Right cardiac atrium (tissue), 5 donors: Measurements from ENCODE around the gene CNTN4. TPM values are rescaled to one million over a fixed set of nuclear protein-coding genes. Genes with fewer than 3 reads are reported as not detected.

Experiments used
- ATAC-seq, 2 donors: fragments of 200-7000 bp; cut with Tn5 transposase; one replicate each; pipeline versions ENCODE4 v1.8.0 to v1.9.1; 2020; ENCODE audit warnings: moderate library complexity in 2 of 2, mild to moderate bottlenecking in 1 of 2
- DNase-seq, 3 donors: peaks; one replicate each; pipeline ENCODE4 v3.0.0-alpha.2; 2020
- H3K27ac ChIP-seq: one replicate; pipeline ENCODE4 v1.5.1; 2013; ENCODE audit warnings: mild to moderate bottlenecking, low read length, control low read depth, moderate library complexity
- H3K27me3 ChIP-seq: one replicate; pipeline ENCODE4 v1.6.1; 2013; ENCODE audit not compliant: control insufficient read depth, insufficient read depth
- H3K4me1 ChIP-seq: one replicate; pipeline ENCODE4 v1.6.1; 2013; ENCODE audit warnings: low read length; ENCODE audit not compliant: control insufficient read depth, insufficient read depth
- H3K4me3 ChIP-seq: one replicate; pipeline ENCODE4 v1.5.1; 2013; ENCODE audit warnings: low read length, control low read depth
- H3K9me3 ChIP-seq: one replicate; pipeline ENCODE4 v1.6.1; 2013; ENCODE audit warnings: low read length; ENCODE audit not compliant: control insufficient read depth
- WGBS: extraction: QIAGEN DNeasy Blood & Tissue Kit; methylation state at CpG from one replicate; pipeline ENCODE4 v1.1.7; 2013; 5-methylcytosine and 5-hydroxymethylcytosine counted together
- intact Hi-C, 4 donors: fragments of 100-400 bp; cut with DNase I; formaldehyde crosslinking; loops; one replicate each; pipeline versions ENCODE4 v1.11.0 to v1.14.0; 2022 to 2023
- polyA plus RNA-seq: library from polyadenylated mRNA; stranded (reverse); fragments of 200-250 nt; gene quantifications from one replicate; pipeline ENCODE4 v1.2.3, GENCODE V29; 2013
- total RNA-seq, 4 donors: library from RNA; stranded (reverse); fragmentation: NEBNext Ultra II Directional; extraction: Animal tissue kit (Norgen Biotek cat#: 25700); gene quantifications; one replicate each; pipeline ENCODE4 v1.2.1, GENCODE V29; 2021
- donor health status: healthy with polysubstance abuse.
- donor health status: DM: no; HTN: yes; CAD: no.
- donor health status: DM: no; HTN: no; CAD: no.
- donor health status: DM: no; HTN: yes; CAD: no; lungs with severe emphysema.
- donor health status: DM: yes; HTN: yes; CAD: no.

The CNTN4 gene
- total and polyA plus RNA-seq, 5 donors: 1.7 to 6.8 (median 2.8) TPM

DNA sequence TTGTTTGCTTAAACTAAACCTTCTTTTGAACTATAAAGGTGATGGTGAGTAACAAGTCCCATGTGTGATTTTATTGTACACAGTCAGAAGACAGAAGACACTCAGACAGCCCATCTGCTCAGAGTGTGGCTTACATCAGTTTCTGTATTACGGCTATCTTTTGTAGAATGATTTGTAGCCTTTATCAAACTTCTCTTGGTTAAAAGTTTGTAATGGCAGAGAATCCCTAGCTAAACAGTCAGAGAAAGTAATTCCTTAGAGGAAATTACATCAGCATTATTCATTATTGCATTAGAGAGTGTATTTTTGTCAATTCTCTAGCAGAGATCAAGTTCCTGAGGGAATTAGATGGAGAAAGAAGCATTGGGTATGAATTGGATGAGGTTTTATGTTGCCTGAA is 500.8 kb downstream of the CNTN4 start:
- ATAC-seq (peak in 1 of 2 donors; percentile 24), DNase-seq (no peak)
- WGBS: 50% methylated on average over 1 of the region's 1 CpG
- Histone ChIP-seq H3K27me3 (no peaks in the 10 kb centered on the region), H3K4me3 (no peak overlapping the region), H3K27ac (no peak overlapping the region), H3K9me3 (no peaks in the 10 kb centered on the region), H3K4me1 (no peaks in the 10 kb centered on the region)
- intact Hi-C loops: no loop called here

DNA sequence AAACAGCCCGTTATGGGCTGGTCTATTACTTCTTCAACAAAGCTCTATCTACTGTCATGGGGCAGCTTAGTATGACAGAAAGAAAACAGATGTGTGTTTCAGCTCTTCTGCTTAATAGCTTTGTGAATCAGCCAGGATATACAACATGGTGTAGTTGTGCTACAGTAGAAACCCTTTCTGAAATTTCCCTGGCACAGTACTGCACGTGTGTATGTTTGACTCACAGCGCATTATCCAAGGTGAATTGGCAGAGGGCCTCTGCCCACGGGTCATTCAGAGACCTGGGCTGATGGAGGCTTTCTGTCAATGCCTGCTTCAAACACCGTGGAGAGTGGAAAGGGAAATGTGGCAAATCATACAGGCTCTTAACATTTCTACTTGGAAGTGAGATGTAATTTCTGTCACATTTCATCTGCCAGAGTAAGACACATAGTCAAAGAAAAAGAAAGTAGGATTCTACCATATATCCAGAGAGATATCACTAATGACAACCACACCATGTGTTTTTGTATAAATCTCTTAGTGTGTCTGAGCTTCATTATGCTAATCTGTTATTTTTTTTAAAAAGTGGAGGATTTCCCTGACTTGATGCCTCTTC is 505.1 kb downstream of the CNTN4 start:
- 33% methylated on average over 5 of the region's 5 CpGs for WGBS
- Histone ChIP-seq H3K27me3 (no peaks in the 10 kb centered on the region), H3K9me3 (no peaks in the 10 kb centered on the region), H3K4me1 (no peaks in the 10 kb centered on the region), H3K4me3 (no peak overlapping the region), H3K27ac (no peak overlapping the region)
- DNase-seq (peak in 1 of 3 donors; percentile 52), ATAC-seq (peak; percentile 50 to 76)
- intact Hi-C loops: no loop called here

GRCh38 chr3:2614578-2614977 is 515.9 kb downstream of the CNTN4 start:
- intact Hi-C loops: no loop called here
- no peaks in the 10 kb centered on the region for H3K9me3 ChIP-seq
- no peaks in the 10 kb centered on the region for H3K27me3 ChIP-seq
- WGBS: 89% methylated on average over 3 of the region's 3 CpGs
- no peaks in the 10 kb centered on the region for H3K4me1 ChIP-seq
- DNase-seq (no peak), ATAC-seq (no peak)
- no peak overlapping the region for H3K4me3 ChIP-seq
- H3K27ac ChIP-seq: no peak overlapping the region

- ATAC-seq: no peak
- no peaks in the 10 kb centered on the region for H3K9me3 ChIP-seq
- H3K27ac ChIP-seq: no peak overlapping the region
- no peak for DNase-seq
- H3K27me3 ChIP-seq: no peaks in the 10 kb centered on the region
- intact Hi-C loops: no loop called here
- no peaks in the 10 kb centered on the region for H3K4me1 ChIP-seq
- H3K4me3 ChIP-seq: no peak overlapping the region
These were observed 516.4 kb downstream of the CNTN4 start for GRCh38 chr3:2615080-2615479.

- intact Hi-C loops: no loop called here
- Histone ChIP-seq H3K4me1 (no peaks in the 10 kb centered on the region), H3K27ac (no peak overlapping the region), H3K27me3 (no peaks in the 10 kb centered on the region), H3K9me3 (no peaks in the 10 kb centered on the region), H3K4me3 (no peak overlapping the region)
- WGBS: 37% methylated on average over 1 of the region's 1 CpG
- DNase-seq (no peak), ATAC-seq (peak in 1 of 2 donors; percentile 42)
These were observed 524.8 kb downstream of the CNTN4 start for GRCh38 chr3:2623436-2623835.

GRCh38 chr3:2628117-2628516 is 529.5 kb downstream of the CNTN4 start:
- no peaks in the 10 kb centered on the region for H3K27me3 ChIP-seq
- intact Hi-C loops: no loop called here
- DNase-seq (no peak), ATAC-seq (no peak)
- WGBS: 86% methylated on average over 6 of the region's 6 CpGs
- no peaks in the 10 kb centered on the region for H3K4me1 ChIP-seq
- no peak overlapping the region for H3K4me3 ChIP-seq
- no peak overlapping the region for H3K27ac ChIP-seq
- H3K9me3 ChIP-seq: no peaks in the 10 kb centered on the region

- Histone ChIP-seq H3K9me3 (no peaks in the 10 kb centered on the region), H3K4me3 (no peak overlapping the region), H3K27me3 (no peaks in the 10 kb centered on the region), H3K4me1 (no peaks in the 10 kb centered on the region), H3K27ac (no peak overlapping the region)
- intact Hi-C loops: no loop called here
- DNase-seq (no peak), ATAC-seq (no peak)
- WGBS: 84% methylated on average over 2 of the region's 2 CpGs
These were observed 536.8 kb downstream of the CNTN4 start for GRCh38 chr3:2635511-2635910.

DNA sequence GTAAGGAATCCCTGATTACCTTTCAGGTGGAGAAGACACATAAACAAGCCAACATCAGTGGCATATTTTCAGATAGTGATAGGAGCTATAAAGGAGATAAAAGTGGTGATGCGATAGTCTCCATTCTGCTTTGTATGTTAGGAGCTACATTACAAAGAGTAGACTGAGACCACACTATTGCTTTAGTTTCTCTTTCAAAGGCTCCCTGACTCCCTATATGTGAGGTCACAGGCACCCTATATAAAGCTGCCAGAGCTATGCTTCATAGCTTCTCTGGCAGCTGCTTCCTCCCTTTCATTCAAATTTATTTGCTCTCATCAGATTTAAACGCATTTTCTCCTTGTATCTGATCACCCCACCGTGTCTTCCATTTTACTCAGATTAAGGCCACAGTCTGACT is 544.9 kb downstream of the CNTN4 start:
- no peaks in the 10 kb centered on the region for H3K4me1 ChIP-seq
- ATAC-seq (no peak), DNase-seq (no peak)
- WGBS: 56% methylated on average over 3 of the region's 3 CpGs
- no peak overlapping the region for H3K4me3 ChIP-seq
- intact Hi-C loops: no loop called here
- H3K27ac ChIP-seq: no peak overlapping the region
- H3K27me3 ChIP-seq: no peaks in the 10 kb centered on the region
- no peaks in the 10 kb centered on the region for H3K9me3 ChIP-seq

DNA sequence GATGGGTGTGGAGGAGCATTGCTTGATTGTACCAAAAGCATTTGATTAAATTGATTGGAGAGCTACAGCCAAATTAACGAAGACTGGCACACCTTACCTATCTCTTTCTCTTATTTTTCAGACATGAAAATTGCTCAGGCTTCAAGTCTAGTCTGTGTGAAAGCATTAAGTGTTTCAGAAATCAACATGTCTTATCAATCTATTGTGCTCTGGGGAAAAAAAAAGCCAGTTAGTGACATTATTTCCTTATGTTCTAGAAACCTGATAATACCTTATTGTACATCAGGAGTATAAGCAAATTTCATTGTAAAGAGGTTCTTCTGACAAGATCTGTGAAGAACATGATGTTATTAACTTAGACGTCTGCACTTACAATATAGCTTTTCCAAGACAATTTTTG is 546.3 kb downstream of the CNTN4 start:
- no peak overlapping the region for H3K27ac ChIP-seq
- DNase-seq: no peak
- WGBS: 76% methylated on average over 2 of the region's 2 CpGs

GRCh38 chr3:2650746-2651145 is 552.1 kb downstream of the CNTN4 start:
- Histone ChIP-seq H3K27me3 (no peaks in the 10 kb centered on the region), H3K9me3 (no peaks in the 10 kb centered on the region), H3K4me1 (peaks cover 1% of the 10 kb centered on the region), H3K27ac (no peak overlapping the region), H3K4me3 (no peak overlapping the region)
- DNase-seq: no peak
- no peak for ATAC-seq
- intact Hi-C loops: no loop called here
- WGBS: 93% methylated on average over 3 of the region's 3 CpGs

More for the DNA sequence above, 546.3 kb downstream of the CNTN4 start:
- no peaks in the 10 kb centered on the region for H3K4me1 ChIP-seq
- H3K4me3 ChIP-seq: no peak overlapping the region
- H3K27me3 ChIP-seq: no peaks in the 10 kb centered on the region
- intact Hi-C loops: no loop called here
- H3K9me3 ChIP-seq: no peaks in the 10 kb centered on the region
- no peak for ATAC-seq

- peaks cover 1% of the 10 kb centered on the region for H3K4me1 ChIP-seq
- no peak for DNase-seq
- H3K9me3 ChIP-seq: no peaks in the 10 kb centered on the region
- H3K4me3 ChIP-seq: no peak overlapping the region
- WGBS: 44% methylated on average over 2 of the region's 2 CpGs
- ATAC-seq: no peak
- intact Hi-C loops: no loop called here
- no peak overlapping the region for H3K27ac ChIP-seq
- H3K27me3 ChIP-seq: no peaks in the 10 kb centered on the region
These were observed 553.7 kb downstream of the CNTN4 start for GRCh38 chr3:2652386-2652785.

DNA sequence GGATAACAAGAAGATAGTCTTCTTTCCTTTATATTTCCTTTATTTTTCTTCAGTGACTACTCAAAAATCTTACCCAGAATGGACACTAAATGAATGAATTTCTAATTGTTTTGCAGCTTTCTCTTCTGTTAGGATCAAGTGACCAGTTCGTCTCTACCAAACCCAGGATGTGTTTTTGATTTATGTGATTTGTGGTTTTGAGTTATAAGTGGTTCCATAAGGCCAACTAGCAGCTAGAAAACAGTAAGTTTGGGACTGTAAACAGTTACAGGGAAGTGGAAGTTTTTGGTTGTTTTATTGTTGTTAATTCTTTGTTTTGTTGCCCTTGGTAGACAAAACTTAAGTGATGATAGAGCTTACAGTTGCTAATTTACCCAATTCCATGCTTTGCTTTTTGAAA is 555.0 kb downstream of the CNTN4 start:
- Histone ChIP-seq H3K27me3 (no peaks in the 10 kb centered on the region), H3K27ac (no peak overlapping the region), H3K4me1 (peaks cover 1% of the 10 kb centered on the region), H3K4me3 (no peak overlapping the region), H3K9me3 (no peaks in the 10 kb centered on the region)
- DNase-seq (no peak), ATAC-seq (no peak)
- intact Hi-C loops: no loop called here
- 71% methylated on average over 1 of the region's 1 CpG for WGBS
